Mesothelial cell of epicardium (in vitro differentiated cells): ENCODE results near the gene TSHZ1. TPM values are rescaled to one million over a fixed set of nuclear protein-coding genes. Genes with fewer than 3 reads are reported as not detected.
"Not testable (repeated sequence)": the region's sequence is repeated elsewhere in the genome, so short reads cannot be mapped to it uniquely, and the experiment has no call there.

ENCODE experiments used
- DNase-seq, 2 experiments: peaks; one replicate each; pipeline ENCODE4 v3.0.0; 2021; ENCODE audit warnings: low spot score in 2 of 2; ENCODE audit not compliant: unreplicated experiment in 2 of 2
- H3K27ac Mint-ChIP-seq: 2 replicates; pipeline ENCODE4 v1.8.0; 2021; ENCODE audit warnings: mixed read lengths
- H3K27me3 Mint-ChIP-seq: 2 replicates; pipeline ENCODE4 v1.8.0; 2021; ENCODE audit warnings: low read depth, mixed read lengths
- H3K36me3 Mint-ChIP-seq: 2 replicates; pipeline ENCODE4 v1.8.0; 2021; ENCODE audit warnings: mixed read lengths
- H3K4me1 Mint-ChIP-seq: 2 replicates; pipeline ENCODE4 v1.8.0; 2021; ENCODE audit warnings: mixed read lengths
- H3K4me3 Mint-ChIP-seq: 2 replicates; pipeline ENCODE4 v1.8.0; 2021; ENCODE audit warnings: mild to moderate bottlenecking, moderate library complexity, mixed read lengths
- H3K9me3 Mint-ChIP-seq: 2 replicates; pipeline ENCODE4 v1.8.0; 2021; ENCODE audit warnings: mixed read lengths
- total RNA-seq: library from RNA; stranded (reverse); gene quantifications from 3 replicates; pipeline ENCODE4 v1.2.1, GENCODE V29; 2021
- TF ChIP-seq, protein P1 (sequence below): fragments of 200-600 bp; sonication (generic); IDR thresholded peaks from one replicate; pipeline ENCODE4 v1.5.0; 2021; ENCODE audit warnings: antibody characterized with exemption; ENCODE audit not compliant: unreplicated experiment

Gene TSHZ1
- total RNA-seq, 1 donor from 2014 or later: 48.6 TPM

DNA sequence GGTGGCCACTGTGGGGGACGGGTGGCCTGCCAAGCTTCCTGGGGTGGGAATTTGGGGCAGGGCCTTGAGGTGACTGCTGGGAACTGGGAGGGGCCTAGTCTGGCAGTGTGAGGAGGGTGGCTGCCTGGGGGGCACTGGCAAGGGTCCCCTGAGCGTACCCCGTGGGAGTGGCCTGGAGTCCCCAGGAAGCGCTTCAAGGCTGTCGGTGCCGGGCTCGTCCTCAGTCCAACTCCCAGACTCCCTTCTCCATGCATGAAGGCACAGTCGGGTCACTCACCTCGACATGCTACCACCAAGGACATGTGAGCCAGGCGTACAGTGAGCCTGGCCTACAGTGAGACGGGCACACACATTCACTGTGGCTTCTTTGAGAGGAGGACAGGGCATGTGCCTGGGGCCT is 111.6 kb downstream of the TSHZ1 start:
- Mint-ChIP-seq H3K9me3 (peaks cover 18% of the 10 kb centered on the region), H3K4me3 (no peak overlapping the region), H3K27ac (no peak overlapping the region), H3K4me1 (peaks cover 8% of the 10 kb centered on the region), H3K27me3 (no peaks in the 10 kb centered on the region), H3K36me3 (peaks cover 13% of the 10 kb centered on the region)
- TF ChIP-seq, protein P1, sequence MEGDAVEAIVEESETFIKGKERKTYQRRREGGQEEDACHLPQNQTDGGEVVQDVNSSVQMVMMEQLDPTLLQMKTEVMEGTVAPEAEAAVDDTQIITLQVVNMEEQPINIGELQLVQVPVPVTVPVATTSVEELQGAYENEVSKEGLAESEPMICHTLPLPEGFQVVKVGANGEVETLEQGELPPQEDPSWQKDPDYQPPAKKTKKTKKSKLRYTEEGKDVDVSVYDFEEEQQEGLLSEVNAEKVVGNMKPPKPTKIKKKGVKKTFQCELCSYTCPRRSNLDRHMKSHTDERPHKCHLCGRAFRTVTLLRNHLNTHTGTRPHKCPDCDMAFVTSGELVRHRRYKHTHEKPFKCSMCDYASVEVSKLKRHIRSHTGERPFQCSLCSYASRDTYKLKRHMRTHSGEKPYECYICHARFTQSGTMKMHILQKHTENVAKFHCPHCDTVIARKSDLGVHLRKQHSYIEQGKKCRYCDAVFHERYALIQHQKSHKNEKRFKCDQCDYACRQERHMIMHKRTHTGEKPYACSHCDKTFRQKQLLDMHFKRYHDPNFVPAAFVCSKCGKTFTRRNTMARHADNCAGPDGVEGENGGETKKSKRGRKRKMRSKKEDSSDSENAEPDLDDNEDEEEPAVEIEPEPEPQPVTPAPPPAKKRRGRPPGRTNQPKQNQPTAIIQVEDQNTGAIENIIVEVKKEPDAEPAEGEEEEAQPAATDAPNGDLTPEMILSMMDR: no peak
- no peak for DNase-seq

GRCh38 chr18:75323821-75324585 is 113.4 kb downstream of the TSHZ1 start:
- no peak for DNase-seq
- Mint-ChIP-seq H3K4me3 (no peak overlapping the region), H3K27me3 (no peaks in the 10 kb centered on the region), H3K36me3 (peaks cover 17% of the 10 kb centered on the region), H3K9me3 (peaks cover 29% of the 10 kb centered on the region), H3K4me1 (peaks cover 8% of the 10 kb centered on the region), H3K27ac (no peak overlapping the region)
- TF ChIP-seq, protein P1: no peak

- TF ChIP-seq, protein P1: no peak
- peaks cover 8% of the 10 kb centered on the region for H3K4me1 Mint-ChIP-seq
- no peak for DNase-seq
- no peak overlapping the region for H3K27ac Mint-ChIP-seq
- peaks cover 32% of the 10 kb centered on the region for H3K9me3 Mint-ChIP-seq
- H3K27me3 Mint-ChIP-seq: no peaks in the 10 kb centered on the region
- H3K4me3 Mint-ChIP-seq: no peak overlapping the region
- peaks cover 18% of the 10 kb centered on the region for H3K36me3 Mint-ChIP-seq
Observed at GRCh38 chr18:75324686-75325257, 114.2 kb downstream of the TSHZ1 start.

- DNase-seq, H3K4me1 Mint-ChIP-seq, H3K4me3 Mint-ChIP-seq, H3K27me3 Mint-ChIP-seq, H3K27ac Mint-ChIP-seq: not testable (repeated sequence)
- Mint-ChIP-seq H3K9me3 (peaks cover 32% of the 10 kb centered on the region), H3K36me3 (peaks cover 18% of the 10 kb centered on the region)
Observed at GRCh38 chr18:75329753-75330152, 119.2 kb downstream of the TSHZ1 start.

DNA sequence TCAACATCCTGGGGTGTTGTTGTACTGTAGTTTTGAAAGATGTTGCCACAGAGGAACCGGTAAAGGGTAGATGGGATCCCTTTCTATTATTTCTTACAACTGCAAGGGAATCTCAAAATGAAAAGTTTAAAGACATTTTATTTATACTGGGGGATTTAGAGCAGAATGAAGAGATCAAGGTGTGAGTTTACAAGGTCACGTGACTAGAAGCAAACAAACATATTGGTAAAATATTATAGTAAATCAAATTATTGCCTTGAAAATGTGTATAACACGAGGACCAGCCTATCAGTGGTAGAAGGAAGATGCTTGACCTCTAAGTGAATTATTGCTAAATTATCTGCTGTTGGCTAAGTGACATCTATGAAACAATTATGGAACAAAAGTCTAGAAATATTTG is 119.7 kb downstream of the TSHZ1 start:
- Mint-ChIP-seq H3K27me3 (no peaks in the 10 kb centered on the region), H3K4me3 (no peak overlapping the region), H3K9me3 (peaks cover 28% of the 10 kb centered on the region), H3K36me3 (peaks cover 17% of the 10 kb centered on the region), H3K4me1 (no peaks in the 10 kb centered on the region), H3K27ac (no peak overlapping the region)
- no peak for DNase-seq
- TF ChIP-seq, protein P1: no peak

DNA sequence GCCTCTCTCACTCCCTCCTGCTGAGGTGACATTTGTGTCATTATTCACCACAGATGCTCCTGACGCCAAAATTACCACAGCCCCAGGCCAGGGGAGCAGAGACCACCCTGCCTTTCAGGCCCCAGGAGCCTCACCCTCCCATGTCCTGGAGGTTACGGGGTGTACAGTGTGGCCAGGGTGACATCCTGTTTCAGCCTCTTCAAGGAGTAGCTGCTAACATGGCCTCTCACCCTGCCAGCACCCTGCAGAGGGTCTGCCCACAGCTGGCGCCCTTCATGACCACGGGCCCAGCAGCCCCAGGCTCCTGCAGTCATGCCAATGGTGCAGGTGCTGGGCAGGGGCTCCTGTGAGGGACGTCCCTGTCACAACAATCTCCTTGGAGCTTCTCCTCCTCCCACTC is 124.3 kb downstream of the TSHZ1 start:
- Mint-ChIP-seq H3K4me1 (no peaks in the 10 kb centered on the region), H3K9me3 (no peaks in the 10 kb centered on the region), H3K36me3 (no peaks in the 10 kb centered on the region), H3K4me3 (no peak overlapping the region), H3K27ac (no peak overlapping the region), H3K27me3 (no peaks in the 10 kb centered on the region)
- no peak for DNase-seq
- TF ChIP-seq, protein P1: no peak
